Measurements from ENCODE around the gene ZC3H6.

DNA sequence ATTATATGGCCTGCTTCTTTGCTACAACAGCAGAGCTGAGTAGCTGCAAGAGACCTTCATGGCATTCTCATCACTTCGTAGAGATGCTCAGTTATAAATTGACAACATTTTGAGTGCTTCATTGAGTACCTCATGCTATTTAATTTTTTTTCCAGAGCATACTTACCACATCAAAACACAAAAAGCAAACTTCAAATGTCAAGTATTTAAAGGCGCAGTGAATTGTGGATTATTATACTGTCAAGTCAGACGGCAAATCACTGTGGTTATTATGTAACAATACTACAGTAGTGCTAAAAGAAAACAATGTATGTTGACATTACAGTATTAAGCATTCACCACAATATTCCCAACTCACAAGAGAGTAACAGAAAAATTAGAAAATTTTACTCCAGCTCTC lies 33.0 kb upstream of the ZC3H6 start:
- TF ChIP-seq POLR2G (IDR thresholded peaks at IDR 0.05; ENCODE audit: low read depth, low read length): no peak
- TF ChIP-seq, protein P1, sequence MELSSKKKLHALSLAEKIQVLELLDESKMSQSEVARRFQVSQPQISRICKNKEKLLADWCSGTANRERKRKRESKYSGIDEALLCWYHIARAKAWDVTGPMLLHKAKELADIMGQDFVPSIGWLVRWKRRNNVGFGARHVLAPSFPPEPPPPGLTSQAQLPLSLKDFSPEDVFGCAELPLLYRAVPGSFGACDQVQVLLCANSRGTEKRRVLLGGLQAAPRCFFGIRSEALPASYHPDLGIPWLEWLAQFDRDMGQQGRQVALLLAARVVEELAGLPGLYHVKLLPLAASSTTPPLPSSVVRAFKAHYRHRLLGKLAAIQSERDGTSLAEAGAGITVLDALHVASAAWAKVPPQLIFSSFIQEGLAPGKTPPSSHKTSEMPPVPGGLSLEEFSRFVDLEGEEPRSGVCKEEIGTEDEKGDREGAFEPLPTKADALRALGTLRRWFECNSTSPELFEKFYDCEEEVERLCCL (CRISPR knock-in tag; IDR thresholded peaks at IDR 0.05; ENCODE audit: borderline replicate concordance): no peak
- no peak for TF ChIP-seq SOX5 (CRISPR knock-in tag; IDR thresholded peaks at IDR 0.05; ENCODE audit: borderline replicate concordance)
- TF ChIP-seq RELA (CRISPR knock-in tag; IDR thresholded peaks at IDR 0.05): no peak
- no peak for TF ChIP-seq CREM (IDR thresholded peaks at IDR 0.05)
- no peak for TF ChIP-seq CREM (CRISPR knock-in tag; IDR thresholded peaks at IDR 0.05)
- TF ChIP-seq, protein P2, sequence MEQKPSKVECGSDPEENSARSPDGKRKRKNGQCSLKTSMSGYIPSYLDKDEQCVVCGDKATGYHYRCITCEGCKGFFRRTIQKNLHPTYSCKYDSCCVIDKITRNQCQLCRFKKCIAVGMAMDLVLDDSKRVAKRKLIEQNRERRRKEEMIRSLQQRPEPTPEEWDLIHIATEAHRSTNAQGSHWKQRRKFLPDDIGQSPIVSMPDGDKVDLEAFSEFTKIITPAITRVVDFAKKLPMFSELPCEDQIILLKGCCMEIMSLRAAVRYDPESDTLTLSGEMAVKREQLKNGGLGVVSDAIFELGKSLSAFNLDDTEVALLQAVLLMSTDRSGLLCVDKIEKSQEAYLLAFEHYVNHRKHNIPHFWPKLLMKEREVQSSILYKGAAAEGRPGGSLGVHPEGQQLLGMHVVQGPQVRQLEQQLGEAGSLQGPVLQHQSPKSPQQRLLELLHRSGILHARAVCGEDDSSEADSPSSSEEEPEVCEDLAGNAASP (CRISPR knock-in tag; IDR thresholded peaks at IDR 0.05; ENCODE audit: borderline replicate concordance): no peak
- TF ChIP-seq ZFX (CRISPR knock-in tag; IDR thresholded peaks at IDR 0.05; ENCODE audit: low read depth): no peak
- no peak for TF ChIP-seq ATM (IDR thresholded peaks at IDR 0.05; ENCODE audit: borderline replicate concordance)
- TF ChIP-seq ZNF678 (CRISPR knock-in tag; IDR thresholded peaks at IDR 0.05): no peak
- no peak for TF ChIP-seq KDM5A (IDR thresholded peaks at IDR 0.05; ENCODE audit: borderline replicate concordance, low read length)
- TF ChIP-seq, protein P3, sequence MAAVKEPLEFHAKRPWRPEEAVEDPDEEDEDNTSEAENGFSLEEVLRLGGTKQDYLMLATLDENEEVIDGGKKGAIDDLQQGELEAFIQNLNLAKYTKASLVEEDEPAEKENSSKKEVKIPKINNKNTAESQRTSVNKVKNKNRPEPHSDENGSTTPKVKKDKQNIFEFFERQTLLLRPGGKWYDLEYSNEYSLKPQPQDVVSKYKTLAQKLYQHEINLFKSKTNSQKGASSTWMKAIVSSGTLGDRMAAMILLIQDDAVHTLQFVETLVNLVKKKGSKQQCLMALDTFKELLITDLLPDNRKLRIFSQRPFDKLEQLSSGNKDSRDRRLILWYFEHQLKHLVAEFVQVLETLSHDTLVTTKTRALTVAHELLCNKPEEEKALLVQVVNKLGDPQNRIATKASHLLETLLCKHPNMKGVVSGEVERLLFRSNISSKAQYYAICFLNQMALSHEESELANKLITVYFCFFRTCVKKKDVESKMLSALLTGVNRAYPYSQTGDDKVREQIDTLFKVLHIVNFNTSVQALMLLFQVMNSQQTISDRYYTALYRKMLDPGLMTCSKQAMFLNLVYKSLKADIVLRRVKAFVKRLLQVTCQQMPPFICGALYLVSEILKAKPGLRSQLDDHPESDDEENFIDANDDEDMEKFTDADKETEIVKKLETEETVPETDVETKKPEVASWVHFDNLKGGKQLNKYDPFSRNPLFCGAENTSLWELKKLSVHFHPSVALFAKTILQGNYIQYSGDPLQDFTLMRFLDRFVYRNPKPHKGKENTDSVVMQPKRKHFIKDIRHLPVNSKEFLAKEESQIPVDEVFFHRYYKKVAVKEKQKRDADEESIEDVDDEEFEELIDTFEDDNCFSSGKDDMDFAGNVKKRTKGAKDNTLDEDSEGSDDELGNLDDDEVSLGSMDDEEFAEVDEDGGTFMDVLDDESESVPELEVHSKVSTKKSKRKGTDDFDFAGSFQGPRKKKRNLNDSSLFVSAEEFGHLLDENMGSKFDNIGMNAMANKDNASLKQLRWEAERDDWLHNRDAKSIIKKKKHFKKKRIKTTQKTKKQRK (IDR thresholded peaks at IDR 0.05; ENCODE audit: low read length): no peak
- no peak for TF ChIP-seq ZNF354B (CRISPR knock-in tag; IDR thresholded peaks at IDR 0.05)
